ENCODE results near the gene IRF2.
A peak's percentile ranks its signal among the peaks of the same experiment; 100 is the strongest.

IRF2 gene

GRCh38 chr4:184474263-184475095, at the start of gene IRF2:
IRF2 (minus strand) TSS chr4:184474550; CDS start chr4:184429064, 45,486 bp downstream.
- DNase-seq: peak; percentile 96

GRCh38 chr4:184515606-184516005, 41.3 kb upstream of the IRF2 start:
- no peak for DNase-seq

GRCh38 chr4:184514121-184514988, 40.0 kb upstream of the IRF2 start:
- peak; percentile 78 for DNase-seq

GRCh38 chr4:184513802-184514120, 39.4 kb upstream of the IRF2 start:
- DNase-seq: no peak

- DNase-seq: no peak
These were observed 36.8 kb upstream of the IRF2 start for GRCh38 chr4:184511156-184511555.

GRCh38 chr4:184510401-184510800, 36.1 kb upstream of the IRF2 start:
- DNase-seq: no peak

- peak; percentile 34 for DNase-seq
These were observed 32.3 kb upstream of the IRF2 start for GRCh38 chr4:184506527-184507121.

GRCh38 chr4:184504385-184504784, 30.0 kb upstream of the IRF2 start:
- no peak for DNase-seq

- peak; percentile 5 for DNase-seq
These were observed 29.5 kb upstream of the IRF2 start for GRCh38 chr4:184503869-184504300.

GRCh38 chr4:184500748-184501589, 26.6 kb upstream of the IRF2 start:
- no peak for DNase-seq

GRCh38 chr4:184499996-184500395, 25.6 kb upstream of the IRF2 start:
- no peak for DNase-seq

GRCh38 chr4:184498598-184498997, 24.2 kb upstream of the IRF2 start:
- no peak for DNase-seq

- no peak for DNase-seq
These were observed 15.4 kb upstream of the IRF2 start for GRCh38 chr4:184489771-184490170.

- DNase-seq: no peak
These were observed 13.2 kb upstream of the IRF2 start for GRCh38 chr4:184487503-184487902.

- no peak for DNase-seq
These were observed 10.9 kb upstream of the IRF2 start for GRCh38 chr4:184485279-184485678.

GRCh38 chr4:184481544-184481943, 7.2 kb upstream of the IRF2 start:
- no peak for DNase-seq

GRCh38 chr4:184479516-184479950, 5.2 kb upstream of the IRF2 start:
- no peak for DNase-seq

GRCh38 chr4:184477201-184477999, 3.0 kb upstream of the IRF2 start:
- DNase-seq: peak; percentile 13

GRCh38 chr4:184476695-184477094, 2.3 kb upstream of the IRF2 start:
- DNase-seq: peak; percentile 33

GRCh38 chr4:184475498-184475897, 1.1 kb upstream of the IRF2 start:
- DNase-seq: no peak

GRCh38 chr4:184475096-184475461, 729 bp upstream of the IRF2 start:
- peak; percentile 77 for DNase-seq
